Measurements from ENCODE around the gene ABLIM3. TPM values are rescaled to one million over a fixed set of nuclear protein-coding genes. Genes with fewer than 3 reads are reported as not detected.

ABLIM3 gene
- total and polyA plus RNA-seq, 2 experiments from 2014 or later = 7.3 to 7.8 TPM

GRCh38 chr5:149141957-149142851 lies 911 bp downstream of the ABLIM3 start:
- Histone ChIP-seq H3K4me2 (peak overlapping the region; percentile 100), H3K79me2 (no peaks in the 10 kb centered on the region), H3K4me1 (ENCODE audit: insufficient read depth) (no peaks in the 10 kb centered on the region), H3K9me2 (replicated peaks; ENCODE audit: insufficient read depth) (no peaks in the 10 kb centered on the region), H2AFZ (peak overlapping the region; percentile 92), H3K9me3 (ENCODE audit: low read depth) (no peaks in the 10 kb centered on the region), H3K4me3 (peak overlapping the region; percentile 78), H4K20me1 (ENCODE audit: insufficient read depth, poor library complexity, severe bottlenecking) (no peaks in the 10 kb centered on the region), H3K27ac (no peak overlapping the region), H3K36me3 (replicated peaks; ENCODE audit: insufficient read depth, low read depth) (no peaks in the 10 kb centered on the region), H3K27me3 (peaks cover 9% of the 10 kb centered on the region)
- TF ChIP-seq EZH2phosphoT487 (IDR thresholded peaks at IDR 0.05; ENCODE audit: low read depth, severe bottlenecking, unreplicated experiment) = no peak
- no peak for TF ChIP-seq EZH2 (IDR thresholded peaks at IDR 0.05; ENCODE audit: borderline replicate concordance)
- no peak for TF ChIP-seq CTCF (IDR thresholded peaks at IDR 0.05; ENCODE audit: poor library complexity)
- DNase-seq (ENCODE audit: low spot score) = no peak
- WGBS (ENCODE audit: low lambda C conversion rate, missing lambda C conversion rate) = 69% methylated on average over 19 of the region's 20 CpGs

- no peak overlapping the region for H3K4me2 ChIP-seq
- H3K36me3 ChIP-seq (replicated peaks; ENCODE audit: insufficient read depth, low read depth) = no peaks in the 10 kb centered on the region
- DNase-seq (ENCODE audit: low spot score) = no peak
- H3K9me3 ChIP-seq (ENCODE audit: low read depth) = no peaks in the 10 kb centered on the region
- no peaks in the 10 kb centered on the region for H3K79me2 ChIP-seq
- H3K27me3 ChIP-seq = peaks cover 9% of the 10 kb centered on the region
- no peak for TF ChIP-seq EZH2phosphoT487 (IDR thresholded peaks at IDR 0.05; ENCODE audit: low read depth, severe bottlenecking, unreplicated experiment)
- H2AFZ ChIP-seq = no peak overlapping the region
- H3K4me3 ChIP-seq = no peak overlapping the region
- H3K4me1 ChIP-seq (ENCODE audit: insufficient read depth) = no peaks in the 10 kb centered on the region
- no peaks in the 10 kb centered on the region for H4K20me1 ChIP-seq (ENCODE audit: insufficient read depth, poor library complexity, severe bottlenecking)
- WGBS (ENCODE audit: low lambda C conversion rate, missing lambda C conversion rate) = 51% methylated on average over 2 of the region's 2 CpGs
- H3K27ac ChIP-seq = no peak overlapping the region
- H3K9me2 ChIP-seq (replicated peaks; ENCODE audit: insufficient read depth) = no peaks in the 10 kb centered on the region
Observed at GRCh38 chr5:149143470-149143869, 2.2 kb downstream of the ABLIM3 start.

- Histone ChIP-seq H3K27ac (no peak overlapping the region), H3K4me1 (ENCODE audit: insufficient read depth) (no peaks in the 10 kb centered on the region), H4K20me1 (ENCODE audit: insufficient read depth, poor library complexity, severe bottlenecking) (no peaks in the 10 kb centered on the region), H3K4me2 (no peak overlapping the region), H3K9me3 (ENCODE audit: low read depth) (no peaks in the 10 kb centered on the region), H3K79me2 (no peaks in the 10 kb centered on the region), H2AFZ (no peak overlapping the region), H3K9me2 (replicated peaks; ENCODE audit: insufficient read depth) (no peaks in the 10 kb centered on the region), H3K4me3 (no peak overlapping the region), H3K36me3 (replicated peaks; ENCODE audit: insufficient read depth, low read depth) (no peaks in the 10 kb centered on the region), H3K27me3 (peaks cover 9% of the 10 kb centered on the region)
- WGBS (ENCODE audit: low lambda C conversion rate, missing lambda C conversion rate) = 30% methylated on average over 1 of the region's 1 CpG
- TF ChIP-seq CTCF (IDR thresholded peaks at IDR 0.05; ENCODE audit: poor library complexity) = no peak
- TF ChIP-seq EZH2phosphoT487 (IDR thresholded peaks at IDR 0.05; ENCODE audit: low read depth, severe bottlenecking, unreplicated experiment) = no peak
- no peak for TF ChIP-seq EZH2 (IDR thresholded peaks at IDR 0.05; ENCODE audit: borderline replicate concordance)
- DNase-seq (ENCODE audit: low spot score) = no peak
Observed at GRCh38 chr5:149144637-149145036, 3.3 kb downstream of the ABLIM3 start.

- Histone ChIP-seq H3K4me2 (no peak overlapping the region), H3K4me1 (ENCODE audit: insufficient read depth) (no peaks in the 10 kb centered on the region), H3K4me3 (no peak overlapping the region), H3K9me3 (ENCODE audit: low read depth) (no peaks in the 10 kb centered on the region), H3K79me2 (no peaks in the 10 kb centered on the region), H4K20me1 (ENCODE audit: insufficient read depth, poor library complexity, severe bottlenecking) (no peaks in the 10 kb centered on the region), H3K27ac (no peak overlapping the region), H3K27me3 (peaks cover 9% of the 10 kb centered on the region), H3K9me2 (replicated peaks; ENCODE audit: insufficient read depth) (no peaks in the 10 kb centered on the region), H2AFZ (no peak overlapping the region), H3K36me3 (replicated peaks; ENCODE audit: insufficient read depth, low read depth) (no peaks in the 10 kb centered on the region)
- TF ChIP-seq CTCF (IDR thresholded peaks at IDR 0.05; ENCODE audit: poor library complexity) (no peak), EZH2 (IDR thresholded peaks at IDR 0.05; ENCODE audit: borderline replicate concordance) (no peak), EZH2phosphoT487 (IDR thresholded peaks at IDR 0.05; ENCODE audit: low read depth, severe bottlenecking, unreplicated experiment) (no peak)
- DNase-seq (ENCODE audit: low spot score) = no peak
- 92% methylated on average over 1 of the region's 1 CpG for WGBS (ENCODE audit: low lambda C conversion rate, missing lambda C conversion rate)
Observed at GRCh38 chr5:149145138-149145537, 3.8 kb downstream of the ABLIM3 start.

All from hepatocyte (in vitro differentiated cells).